ENCODE data around the gene EGR1. TPM values are rescaled to one million over a fixed set of nuclear protein-coding genes. Genes with fewer than 3 reads are reported as not detected.
A peak's percentile ranks its signal among the peaks of the same experiment; 100 is the strongest.

The EGR1 gene
- total RNA-seq (100 to 1,000 TPM in 2 of 7 donors, 10 to 100 TPM in 2, 1 to 10 TPM in 3; 2.8 to 138 (median 13.5) TPM), polyA plus RNA-seq (10 to 100 TPM in 1 of 3 donors, 1 to 10 TPM in 2; 2.7 to 11.7 (median 5.3) TPM)
- long read RNA-seq, donor 1, transcript EGR1-201 (2 exons, 3,138 nt), result major isoform, 161 of 168 reads
- long read RNA-seq, donor 1, partial matches to known transcripts, result 0 of 168 reads
- long read RNA-seq, donor 1, other reads (novel, unspliced or antisense), result 7 of 168 reads
- long read RNA-seq, donor 2, transcript EGR1-201 (2 exons, 3,138 nt), result major isoform, 123 of 123 reads
- long read RNA-seq, donor 2, partial matches to known transcripts, result 0 of 123 reads
- long read RNA-seq, donor 2, other reads (novel, unspliced or antisense), result 0 of 123 reads

DNA sequence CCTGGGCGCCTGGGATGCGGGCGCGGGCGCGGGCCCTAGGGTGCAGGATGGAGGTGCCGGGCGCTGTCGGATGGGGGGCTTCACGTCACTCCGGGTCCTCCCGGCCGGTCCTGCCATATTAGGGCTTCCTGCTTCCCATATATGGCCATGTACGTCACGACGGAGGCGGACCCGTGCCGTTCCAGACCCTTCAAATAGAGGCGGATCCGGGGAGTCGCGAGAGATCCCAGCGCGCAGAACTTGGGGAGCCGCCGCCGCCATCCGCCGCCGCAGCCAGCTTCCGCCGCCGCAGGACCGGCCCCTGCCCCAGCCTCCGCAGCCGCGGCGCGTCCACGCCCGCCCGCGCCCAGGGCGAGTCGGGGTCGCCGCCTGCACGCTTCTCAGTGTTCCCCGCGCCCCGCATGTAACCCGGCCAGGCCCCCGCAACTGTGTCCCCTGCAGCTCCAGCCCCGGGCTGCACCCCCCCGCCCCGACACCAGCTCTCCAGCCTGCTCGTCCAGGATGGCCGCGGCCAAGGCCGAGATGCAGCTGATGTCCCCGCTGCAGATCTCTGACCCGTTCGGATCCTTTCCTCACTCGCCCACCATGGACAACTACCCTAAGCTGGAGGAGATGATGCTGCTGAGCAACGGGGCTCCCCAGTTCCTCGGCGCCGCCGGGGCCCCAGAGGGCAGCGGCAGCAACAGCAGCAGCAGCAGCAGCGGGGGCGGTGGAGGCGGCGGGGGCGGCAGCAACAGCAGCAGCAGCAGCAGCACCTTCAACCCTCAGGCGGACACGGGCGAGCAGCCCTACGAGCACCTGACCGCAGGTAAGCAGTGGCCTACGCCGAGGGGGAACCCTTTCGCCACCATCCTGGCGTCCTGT is at the start of gene EGR1:
TSS of gene EGR1 (plus strand) at position 219 of the 864 bp plus-strand sequence. CDS start at position 502, 283 bp downstream.
- Histone ChIP-seq H3K27ac (peak within 1 kb of the TSS; percentile 93 to 99 (median 96)), H3K36me3 (peaks cover 0 to 13% (median 0%) of the 10 kb centered on the region in 6 donors), H3K9me3 (no peaks in the 10 kb centered on the region), H3K4me3 (peak within 1 kb of the TSS; percentile 64 to 93 (median 82)), H3K4me1 (peaks cover 7 to 58% (median 31%) of the 10 kb centered on the region in 6 donors), H3K27me3 (replicated peaks in 1 of 7) (peaks cover 0 to 19% (median 0%) of the 10 kb centered on the region in 7 donors)
- TF ChIP-seq POLR2A (IDR thresholded peaks at IDR 0.05), result peak in 2 of 3 donors; percentile 75 to 93
- TF ChIP-seq POLR2AphosphoS5 (IDR thresholded peaks at IDR 0.05), result peak; percentile 89 to 96 (median 93)
- peak in 7 of 11 experiments; percentile 3 to 37 (median 30) for TF ChIP-seq CTCF (IDR thresholded peaks at IDR 0.05 in 8 of 11, conservative IDR thresholded peaks at IDR 0.05 in 3 of 11)
- 0 to 1% (median 0%) methylated on average over 22 to 85 of the region's 85 CpGs for WGBS, 5 donors
- intact Hi-C loops (cut with DNase I; ENCODE audit: low total_unique reads), result no loop called here
- peak; percentile 93 for DNase-seq

DNA sequence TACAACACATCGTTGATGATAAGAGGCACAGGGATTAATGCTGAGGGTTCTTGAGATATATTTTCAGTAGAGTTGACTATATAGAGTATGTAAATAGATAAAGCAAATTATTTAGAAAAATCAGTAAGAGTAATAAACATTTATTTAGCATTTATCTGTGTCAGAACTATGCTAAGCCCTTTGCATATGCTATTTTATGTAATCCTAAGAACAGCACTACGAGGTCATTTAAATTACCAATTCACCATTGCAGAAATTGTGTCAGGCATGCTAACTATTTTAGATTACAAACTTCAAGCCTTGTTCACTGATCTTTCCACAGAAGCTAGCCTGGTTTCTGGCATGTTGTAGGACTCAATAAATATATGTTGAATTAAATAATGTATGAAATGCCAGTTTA is 46.8 kb upstream of the EGR1 start:
- Histone ChIP-seq H3K4me3 (no peak overlapping the region), H3K9me3 (no peaks in the 10 kb centered on the region), H3K36me3 (peaks cover 12 to 100% (median 96%) of the 10 kb centered on the region in 6 donors), H3K27me3 (replicated peaks in 1 of 7) (no peaks in the 10 kb centered on the region), H3K4me1 (no peaks in the 10 kb centered on the region), H3K27ac (no peak overlapping the region)
- no peak for DNase-seq
- WGBS, 5 donors, result 95 to 96% (median 96%) methylated on average over 2 of the region's 2 CpGs
- TF ChIP-seq CTCF (IDR thresholded peaks at IDR 0.05 in 8 of 11, conservative IDR thresholded peaks at IDR 0.05 in 3 of 11) (no peak), POLR2AphosphoS5 (IDR thresholded peaks at IDR 0.05) (no peak), POLR2A (IDR thresholded peaks at IDR 0.05) (no peak)
- intact Hi-C loops (cut with DNase I; ENCODE audit: low total_unique reads), result no loop called here

DNA sequence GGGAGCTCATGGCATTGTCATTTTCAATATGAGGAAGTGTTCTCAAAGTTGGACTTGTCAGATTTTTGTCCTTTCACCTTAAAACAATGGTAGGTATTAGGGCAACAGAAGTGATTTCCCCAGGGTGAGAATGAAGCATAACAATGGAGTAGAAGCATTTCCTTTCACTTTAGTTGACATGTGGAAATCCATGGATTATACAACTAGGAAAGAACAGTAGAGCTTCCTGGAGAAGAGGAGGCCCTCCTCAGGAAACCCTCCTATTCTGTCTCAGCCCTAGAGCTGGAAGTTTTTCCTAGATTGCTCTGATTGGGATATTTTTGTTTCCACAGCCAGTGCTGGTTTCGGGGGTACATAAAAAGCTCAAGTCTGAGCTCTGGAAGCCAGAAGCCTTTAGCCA is 40.2 kb upstream of the EGR1 start:
- Histone ChIP-seq H3K27ac (no peak overlapping the region), H3K9me3 (no peaks in the 10 kb centered on the region), H3K36me3 (peaks cover 6 to 100% (median 99%) of the 10 kb centered on the region in 6 donors), H3K27me3 (replicated peaks in 1 of 7) (no peaks in the 10 kb centered on the region), H3K4me1 (no peaks in the 10 kb centered on the region), H3K4me3 (no peak overlapping the region)
- WGBS, 5 donors, result 89 to 100% (median 97%) methylated on average over 1 of the region's 1 CpG
- TF ChIP-seq CTCF (IDR thresholded peaks at IDR 0.05 in 8 of 11, conservative IDR thresholded peaks at IDR 0.05 in 3 of 11) (no peak), POLR2A (IDR thresholded peaks at IDR 0.05) (no peak), POLR2AphosphoS5 (IDR thresholded peaks at IDR 0.05) (no peak)
- DNase-seq, result no peak
- intact Hi-C loops (cut with DNase I; ENCODE audit: low total_unique reads), result no loop called here

Measured in spleen (tissue), 13 donors.